Natural killer cell (primary cell): ENCODE results near the gene P4HA2. TPM values are rescaled to one million over a fixed set of nuclear protein-coding genes. Genes with fewer than 3 reads are reported as not detected.

Experiments
- ATAC-seq, 3 donors: fragments of 150-1000 bp in 2 of 3; fragments of 200-7000 bp in 1 of 3; cut with Tn5 transposase; 1 replicate in 1 of 3; 2 replicates in 2 of 3; pipeline ENCODE4 v1.10.0; 2021; ENCODE audit warnings: mild to moderate bottlenecking in 2 of 3, moderate library complexity in 2 of 3
- DNase-seq, 2 donors: peaks; one replicate each; pipeline versions ENCODE4 v3.0.0 to v3.0.0-alpha.2; 2013 to 2021; ENCODE audit warnings: mixed read lengths in 1 of 2
- H3K27ac ChIP-seq: one replicate; pipeline ENCODE4 v1.5.1; 2013; ENCODE audit warnings: mild to moderate bottlenecking, low read length
- H3K27me3 ChIP-seq: one replicate; pipeline ENCODE4 v1.6.1; 2013; ENCODE audit warnings: low read length; ENCODE audit not compliant: control insufficient read depth, insufficient read depth
- H3K36me3 ChIP-seq: one replicate; pipeline ENCODE4 v1.6.1; 2013; ENCODE audit warnings: low read length; ENCODE audit not compliant: control insufficient read depth, insufficient read depth
- H3K4me1 ChIP-seq: one replicate; pipeline ENCODE4 v1.6.1; 2013; ENCODE audit warnings: low read length; ENCODE audit not compliant: control insufficient read depth, insufficient read depth
- H3K4me3 ChIP-seq: one replicate; pipeline ENCODE4 v1.5.1; 2013; ENCODE audit warnings: low read length
- H3K9me3 ChIP-seq: one replicate; pipeline ENCODE4 v1.6.1; 2013; ENCODE audit warnings: low read length; ENCODE audit not compliant: control insufficient read depth, insufficient read depth
- H3K27ac Mint-ChIP-seq, 2 donors: one replicate each; pipeline ENCODE4 v1.8.0; 2022; ENCODE audit warnings: mild to moderate bottlenecking in 2 of 2, mixed read lengths in 2 of 2, moderate library complexity in 1 of 2
- H3K27me3 Mint-ChIP-seq, 2 donors: one replicate each; pipeline ENCODE4 v1.8.0; 2022; ENCODE audit warnings: low read depth in 2 of 2, mixed read lengths in 2 of 2
- H3K36me3 Mint-ChIP-seq: one replicate; pipeline ENCODE4 v1.8.0; 2022; ENCODE audit warnings: mixed read lengths
- H3K4me1 Mint-ChIP-seq, 2 donors: one replicate each; pipeline ENCODE4 v1.8.0; 2022; ENCODE audit warnings: mixed read lengths in 2 of 2
- H3K4me3 Mint-ChIP-seq: one replicate; pipeline ENCODE4 v1.8.0; 2022; ENCODE audit warnings: mild to moderate bottlenecking, moderate library complexity, mixed read lengths
- H3K9me3 Mint-ChIP-seq, 2 donors: one replicate each; pipeline ENCODE4 v1.8.0; 2022; ENCODE audit warnings: mixed read lengths in 2 of 2
- CTCF ChIP-seq: fragments of 200-600 bp; IDR thresholded peaks from one replicate; pipeline ENCODE4 v1.8.0; 2022; ENCODE audit warnings: antibody characterized with exemption
- WGBS: methylation state at CpG from one replicate; pipeline ENCODE4 v1.1.7; 2013; ENCODE audit warnings: missing lambda C conversion rate; ENCODE audit not compliant: insufficient coverage; 5-methylcytosine and 5-hydroxymethylcytosine counted together
- intact Hi-C: fragments of 100-400 bp; cut with micrococcal nuclease; formaldehyde crosslinking; loops from one replicate; pipeline ENCODE4 v1.14.2; 2022
- total RNA-seq, 4 donors: library from RNA; stranded (reverse); fragments of 120-200 nt in 1 of 4; gene quantifications; one replicate each; pipeline versions ENCODE4 v1.2.3 to v1.2.4, GENCODE V29; 2013 to 2022

The P4HA2 gene
- total RNA-seq, 3 donors from 2014 or later (not counting 1 experiment from before 2014, with no cell fraction given), result 0.20 TPM; not detected in 2

- Mint-ChIP-seq H3K9me3 (no peaks in the 10 kb centered on the region), H3K4me1 (peaks cover 0 to 18% of the 10 kb centered on the region in 2 donors), H3K36me3 (no peaks in the 10 kb centered on the region), H3K27me3 (peaks cover 15 to 23% of the 10 kb centered on the region in 2 donors), H3K27ac (no peak overlapping the region), H3K4me3 (peak overlapping the region; percentile 80)
- H3K4me1 ChIP-seq, result peaks cover 8% of the 10 kb centered on the region
- intact Hi-C loops, result loop anchor here (2.0 kb wide), 1 partner anchor 549 kb away; no protein-coding TSS in a partner anchor
- H3K36me3 ChIP-seq, result no peaks in the 10 kb centered on the region
- WGBS, result 64% methylated on average over 77 of the region's 77 CpGs
- H3K27ac ChIP-seq, result no peak overlapping the region
- peak overlapping the region; percentile 7 for H3K4me3 ChIP-seq
- peak; percentile 15 to 36 for DNase-seq
- H3K27me3 ChIP-seq, result peaks cover 4% of the 10 kb centered on the region
- ATAC-seq, result peak in 2 of 3 donors; percentile 38 to 64
- no peak for TF ChIP-seq CTCF
- no peaks in the 10 kb centered on the region for H3K9me3 ChIP-seq
Measured at GRCh38 chr5:132271251-132272246, 43.9 kb upstream of the P4HA2 start.

GRCh38 chr5:132270706-132271105 is 43.1 kb upstream of the P4HA2 start:
- peaks cover 4% of the 10 kb centered on the region for H3K27me3 ChIP-seq
- no peaks in the 10 kb centered on the region for H3K9me3 ChIP-seq
- ATAC-seq (no peak), DNase-seq (no peak)
- no peak overlapping the region for H3K27ac ChIP-seq
- no peak for TF ChIP-seq CTCF
- no peaks in the 10 kb centered on the region for H3K9me3 Mint-ChIP-seq
- H3K4me1 ChIP-seq, result peaks cover 8% of the 10 kb centered on the region
- H3K27ac Mint-ChIP-seq, result no peak overlapping the region
- WGBS, result 93% methylated on average over 5 of the region's 6 CpGs
- peak overlapping the region; percentile 25 for H3K4me3 Mint-ChIP-seq
- no peaks in the 10 kb centered on the region for H3K36me3 ChIP-seq
- H3K27me3 Mint-ChIP-seq, result peaks cover 15 to 23% of the 10 kb centered on the region in 2 donors
- no peaks in the 10 kb centered on the region for H3K36me3 Mint-ChIP-seq
- H3K4me1 Mint-ChIP-seq, result peaks cover 0 to 18% of the 10 kb centered on the region in 2 donors
- intact Hi-C loops, result no loop called here
- no peak overlapping the region for H3K4me3 ChIP-seq

- ATAC-seq (no peak), DNase-seq (no peak)
- H3K36me3 Mint-ChIP-seq, result no peaks in the 10 kb centered on the region
- H3K27me3 ChIP-seq, result peaks cover 4% of the 10 kb centered on the region
- no peaks in the 10 kb centered on the region for H3K36me3 ChIP-seq
- intact Hi-C loops, result no loop called here
- H3K9me3 ChIP-seq, result no peaks in the 10 kb centered on the region
- peaks cover 0 to 18% of the 10 kb centered on the region in 2 donors for H3K4me1 Mint-ChIP-seq
- TF ChIP-seq CTCF, result no peak
- no peak overlapping the region for H3K27ac Mint-ChIP-seq
- H3K4me3 ChIP-seq, result no peak overlapping the region
- H3K27ac ChIP-seq, result no peak overlapping the region
- H3K27me3 Mint-ChIP-seq, result peaks cover 15 to 20% of the 10 kb centered on the region in 2 donors
- H3K4me3 Mint-ChIP-seq, result no peak overlapping the region
- peaks cover 8% of the 10 kb centered on the region for H3K4me1 ChIP-seq
- 90% methylated on average over 1 of the region's 1 CpG for WGBS
- no peaks in the 10 kb centered on the region for H3K9me3 Mint-ChIP-seq
Measured at GRCh38 chr5:132270335-132270665, 42.6 kb upstream of the P4HA2 start.
